Measurements from ENCODE around the gene PRKAG1.

PRKAG1 gene

DNA sequence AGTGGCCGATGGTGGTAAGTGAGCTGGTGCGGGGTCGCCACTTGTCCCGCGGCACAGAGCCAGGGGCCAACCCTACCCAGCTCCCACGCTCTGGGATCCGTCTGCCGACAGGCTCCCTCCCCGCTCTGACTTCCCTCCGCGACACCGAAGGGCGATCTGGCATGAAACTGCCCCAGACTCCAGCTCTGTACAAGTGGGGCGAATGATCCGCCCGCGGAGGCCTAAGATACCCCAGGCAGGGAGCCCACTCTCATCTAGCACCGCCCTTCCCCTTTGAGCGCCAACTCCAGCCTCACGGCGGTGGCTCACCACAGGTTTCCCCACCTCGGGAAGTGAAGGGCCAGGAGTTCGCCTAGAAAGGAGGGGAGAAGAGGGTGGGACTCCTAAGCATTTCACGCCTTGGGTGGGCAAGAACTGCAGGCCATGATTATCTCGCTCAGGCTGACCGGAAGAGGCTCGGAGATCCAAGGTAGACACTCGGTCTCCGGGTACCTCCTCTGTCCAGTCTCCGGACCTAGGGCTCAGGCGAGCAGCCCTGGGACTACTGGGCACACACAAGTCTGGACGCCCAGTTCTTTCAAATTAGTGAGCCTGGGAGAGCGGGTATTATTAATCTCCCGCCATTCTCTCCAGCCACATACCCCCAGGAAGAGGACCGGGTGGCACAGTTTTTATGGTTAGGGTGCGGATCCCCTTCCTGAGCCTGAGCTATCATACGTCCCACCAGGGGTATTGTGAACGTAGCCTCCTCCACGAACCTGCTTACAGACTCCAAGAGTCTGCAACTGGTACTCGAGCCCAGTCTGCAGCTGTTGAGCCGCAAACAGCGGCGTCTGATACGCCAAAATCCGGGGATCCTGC, 39.6 kb downstream of the PRKAG1 start:
- Histone ChIP-seq H3K36me3 (replicated peaks) (no peaks in the 10 kb centered on the region), H3K27me3 (replicated peaks) (peaks cover 61% of the 10 kb centered on the region), H3K4me3 (ENCODE audit: low read depth, low read length) (no peak overlapping the region), H3K27ac (no peak overlapping the region)
- TF ChIP-seq, protein P1, sequence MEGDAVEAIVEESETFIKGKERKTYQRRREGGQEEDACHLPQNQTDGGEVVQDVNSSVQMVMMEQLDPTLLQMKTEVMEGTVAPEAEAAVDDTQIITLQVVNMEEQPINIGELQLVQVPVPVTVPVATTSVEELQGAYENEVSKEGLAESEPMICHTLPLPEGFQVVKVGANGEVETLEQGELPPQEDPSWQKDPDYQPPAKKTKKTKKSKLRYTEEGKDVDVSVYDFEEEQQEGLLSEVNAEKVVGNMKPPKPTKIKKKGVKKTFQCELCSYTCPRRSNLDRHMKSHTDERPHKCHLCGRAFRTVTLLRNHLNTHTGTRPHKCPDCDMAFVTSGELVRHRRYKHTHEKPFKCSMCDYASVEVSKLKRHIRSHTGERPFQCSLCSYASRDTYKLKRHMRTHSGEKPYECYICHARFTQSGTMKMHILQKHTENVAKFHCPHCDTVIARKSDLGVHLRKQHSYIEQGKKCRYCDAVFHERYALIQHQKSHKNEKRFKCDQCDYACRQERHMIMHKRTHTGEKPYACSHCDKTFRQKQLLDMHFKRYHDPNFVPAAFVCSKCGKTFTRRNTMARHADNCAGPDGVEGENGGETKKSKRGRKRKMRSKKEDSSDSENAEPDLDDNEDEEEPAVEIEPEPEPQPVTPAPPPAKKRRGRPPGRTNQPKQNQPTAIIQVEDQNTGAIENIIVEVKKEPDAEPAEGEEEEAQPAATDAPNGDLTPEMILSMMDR (IDR thresholded peaks at IDR 0.05; ENCODE audit: low read depth, low read length, missing control alignments) = no peak
- no peak for DNase-seq
- in situ Hi-C loops (cut with HindIII; ENCODE audit: low pct_ligation_motif_present, low sequenced_read_pairs) = no loop called here

DNA sequence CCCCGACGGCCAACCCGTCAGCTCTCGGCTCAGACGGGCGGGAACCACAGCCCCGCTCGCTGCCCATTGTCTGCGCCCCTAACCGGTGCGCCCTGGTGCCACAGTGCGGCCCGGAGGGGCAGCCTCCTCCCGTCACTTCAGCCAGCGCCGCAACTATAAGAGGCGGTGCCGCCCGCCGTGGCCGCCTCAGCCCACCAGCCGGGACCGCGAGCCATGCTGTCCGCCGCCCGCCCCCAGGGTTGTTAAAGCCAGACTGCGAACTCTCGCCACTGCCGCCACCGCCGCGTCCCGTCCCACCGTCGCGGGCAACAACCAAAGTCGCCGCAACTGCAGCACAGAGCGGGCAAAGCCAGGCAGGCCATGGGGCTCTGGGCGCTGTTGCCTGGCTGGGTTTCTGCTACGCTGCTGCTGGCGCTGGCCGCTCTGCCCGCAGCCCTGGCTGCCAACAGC, 40.3 kb downstream of the PRKAG1 start, which contains the start of gene WNT1:
WNT1 (plus strand) TSS at position 32 of the 450 bp plus-strand sequence; CDS start at position 361, 329 bp downstream.
- in situ Hi-C loops (cut with HindIII; ENCODE audit: low pct_ligation_motif_present, low sequenced_read_pairs) = no loop called here
- peaks cover 55% of the 10 kb centered on the region for H3K27me3 ChIP-seq (replicated peaks)
- no peak within 1 kb of the TSS for H3K27ac ChIP-seq
- H3K4me3 ChIP-seq (ENCODE audit: low read depth, low read length) = no peak within 1 kb of the TSS
- DNase-seq = no peak
- H3K36me3 ChIP-seq (replicated peaks) = no peaks in the 10 kb centered on the region
- TF ChIP-seq, protein P1 (IDR thresholded peaks at IDR 0.05; ENCODE audit: low read depth, low read length, missing control alignments) = no peak

DNA sequence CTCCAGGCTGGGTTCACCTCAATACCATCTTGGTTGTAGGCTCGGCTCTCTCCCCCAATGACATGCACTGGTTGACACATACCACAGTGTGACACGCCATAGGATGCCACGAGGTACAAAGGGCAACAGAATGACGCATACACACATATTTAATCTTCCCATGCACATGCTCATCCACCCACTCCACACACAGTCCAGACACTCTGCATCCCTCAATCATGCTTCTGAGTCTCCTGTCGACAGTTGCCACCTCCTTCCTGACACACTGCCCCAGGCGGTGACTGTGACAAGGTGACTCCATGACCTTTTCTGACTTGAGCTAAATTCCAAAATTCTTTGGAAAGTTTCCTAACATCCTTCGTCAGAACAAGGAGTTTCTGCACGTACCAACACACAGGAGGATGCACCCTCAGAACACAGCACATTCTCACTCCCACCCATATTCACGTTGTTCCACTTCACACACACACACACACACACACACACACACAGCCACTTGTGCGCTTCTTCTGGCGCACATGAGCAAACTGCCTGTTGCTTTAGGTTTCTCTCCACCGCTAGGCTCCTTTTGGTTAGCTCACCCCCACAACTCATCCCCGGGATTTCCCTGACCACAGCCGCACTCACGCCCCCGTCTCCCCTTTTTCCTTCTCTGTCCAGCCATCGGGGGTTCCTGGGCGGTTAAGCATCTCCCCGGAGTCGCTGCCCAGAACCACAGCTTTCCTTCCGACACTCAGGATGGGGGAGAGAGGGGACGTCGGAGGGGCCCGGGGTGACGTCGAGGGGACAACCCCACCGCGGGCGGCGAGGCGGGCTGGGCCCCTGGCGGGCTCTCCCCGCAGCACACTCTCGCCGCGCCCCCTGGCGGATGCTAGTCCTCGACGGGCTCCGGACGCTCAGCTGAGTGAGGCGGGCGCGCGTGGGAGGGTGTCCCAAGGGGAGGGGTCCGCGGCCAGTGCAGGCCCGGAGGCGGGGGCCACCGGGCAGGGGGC, 41.0 kb downstream of the PRKAG1 start:
- DNase-seq = peak; percentile 66
- in situ Hi-C loops (cut with HindIII; ENCODE audit: low pct_ligation_motif_present, low sequenced_read_pairs) = no loop called here
- Histone ChIP-seq H3K36me3 (replicated peaks) (no peaks in the 10 kb centered on the region), H3K27me3 (replicated peaks) (peaks cover 53% of the 10 kb centered on the region), H3K27ac (no peak overlapping the region), H3K4me3 (ENCODE audit: low read depth, low read length) (no peak overlapping the region)
- TF ChIP-seq, protein P1 (IDR thresholded peaks at IDR 0.05; ENCODE audit: low read depth, low read length, missing control alignments) = peak; percentile 65

DNA sequence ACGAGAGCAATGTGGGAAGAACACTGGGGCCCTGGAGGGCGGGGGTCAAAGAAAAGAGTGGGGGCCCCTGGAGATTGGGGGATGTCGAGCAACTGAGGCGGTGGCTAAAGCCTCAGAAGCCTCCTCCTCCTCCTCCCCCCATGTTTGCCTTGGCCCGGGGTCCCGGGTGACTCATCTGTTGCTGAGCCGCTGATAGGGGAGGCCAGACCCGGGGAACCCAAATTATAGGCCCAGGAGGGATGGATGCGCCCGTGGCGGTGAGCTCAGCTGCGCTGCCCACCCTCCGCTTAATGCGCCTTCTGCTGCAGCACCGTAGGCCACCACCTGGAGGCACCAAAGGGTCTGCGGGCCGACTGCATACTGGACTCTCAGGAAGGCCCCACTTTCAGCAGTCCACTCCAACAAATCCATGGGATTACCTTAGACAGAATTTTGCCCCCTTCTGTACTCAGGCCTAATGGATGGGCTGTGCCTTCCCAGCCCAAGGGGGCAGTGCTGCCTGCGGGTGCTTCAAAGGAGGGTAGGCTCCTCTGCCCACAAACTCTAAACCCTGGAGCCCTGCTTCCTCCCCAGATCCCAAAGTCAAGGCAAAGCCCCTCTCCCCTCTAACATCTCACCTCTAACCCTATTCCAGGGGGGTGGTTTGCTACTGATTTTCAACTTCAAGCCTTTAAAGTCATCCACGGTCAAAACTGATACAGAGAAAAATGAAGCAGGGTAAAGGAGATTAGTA, 44.5 kb downstream of the PRKAG1 start:
- H3K27me3 ChIP-seq (replicated peaks) = peaks cover 49% of the 10 kb centered on the region
- in situ Hi-C loops (cut with HindIII; ENCODE audit: low pct_ligation_motif_present, low sequenced_read_pairs) = no loop called here
- peak; percentile 61 for DNase-seq
- no peak overlapping the region for H3K27ac ChIP-seq
- H3K4me3 ChIP-seq (ENCODE audit: low read depth, low read length) = no peak overlapping the region
- TF ChIP-seq, protein P1 (IDR thresholded peaks at IDR 0.05; ENCODE audit: low read depth, low read length, missing control alignments) = peak; percentile 87
- H3K36me3 ChIP-seq (replicated peaks) = no peaks in the 10 kb centered on the region

DNA sequence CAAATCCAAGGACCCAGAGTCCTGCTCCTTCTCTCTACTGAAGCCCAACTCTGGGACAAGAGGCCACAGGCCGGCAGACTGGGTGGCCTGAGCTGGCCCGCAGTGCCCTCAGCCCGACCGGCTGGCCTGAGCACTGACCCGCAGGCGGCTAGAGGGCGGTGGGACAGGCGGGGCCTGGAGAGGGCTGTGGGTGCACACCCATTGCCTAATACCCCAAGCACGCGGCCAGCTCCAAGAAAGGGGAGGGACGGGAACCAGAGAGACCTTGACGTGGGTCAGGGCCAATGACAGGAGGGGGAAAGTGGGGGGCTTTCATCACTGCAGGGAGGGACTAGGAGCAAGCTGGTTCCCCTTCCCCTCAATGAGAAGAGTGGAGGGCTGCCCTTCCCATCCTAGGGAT, 45.0 kb downstream of the PRKAG1 start:
- Histone ChIP-seq H3K36me3 (replicated peaks) (no peaks in the 10 kb centered on the region), H3K4me3 (ENCODE audit: low read depth, low read length) (no peak overlapping the region), H3K27ac (no peak overlapping the region), H3K27me3 (replicated peaks) (peaks cover 45% of the 10 kb centered on the region)
- in situ Hi-C loops (cut with HindIII; ENCODE audit: low pct_ligation_motif_present, low sequenced_read_pairs) = no loop called here
- DNase-seq = no peak
- TF ChIP-seq, protein P1 (IDR thresholded peaks at IDR 0.05; ENCODE audit: low read depth, low read length, missing control alignments) = no peak
